ENCODE data around the gene UCN2. TPM values are rescaled to one million over a fixed set of nuclear protein-coding genes. Genes with fewer than 3 reads are reported as not detected.

Gene UCN2
- 0.42 and 0.68 TPM in 2 replicates for total RNA-seq (2021)
- long read RNA-seq: 0 reads

GRCh38 chr3:48563382-48563918 lies at the start of gene UCN2:
TSS of gene UCN2 (minus strand) at chr3:48563781. CDS start at chr3:48563124, 657 bp downstream.
- H2BK12ac ChIP-seq (ENCODE audit: insufficient read length, low read depth, low read length): no peak within 1 kb of the TSS
- no peaks in the 10 kb centered on the region for H3K23me2 ChIP-seq (ENCODE audit: insufficient read length, low read depth, low read length, poor library complexity, severe bottlenecking)
- no peak for TF ChIP-seq CTCF (conservative IDR thresholded peaks at IDR 0.05)
- no peak within 1 kb of the TSS for H2BK20ac ChIP-seq (ENCODE audit: low read depth, low read length, poor library complexity, severe bottlenecking)
- no peaks in the 10 kb centered on the region for H3K79me1 ChIP-seq (ENCODE audit: insufficient read depth, low read depth, low read length, poor library complexity, severe bottlenecking)
- no peak within 1 kb of the TSS for H2BK120ac ChIP-seq (ENCODE audit: low read depth, low read length, poor library complexity, severe bottlenecking)
- H4K20me1 ChIP-seq (ENCODE audit: control insufficient read depth, insufficient read depth, insufficient read length): no peaks in the 10 kb centered on the region
- H4K5ac ChIP-seq (ENCODE audit: insufficient read length, low read depth, low read length): no peak within 1 kb of the TSS
- H3K18ac ChIP-seq (ENCODE audit: insufficient read length, low read depth, low read length): no peak within 1 kb of the TSS
- no peak within 1 kb of the TSS for H4K8ac ChIP-seq (replicated peaks; ENCODE audit: insufficient read length, low read depth, low read length)
- no peaks in the 10 kb centered on the region for H3K9me3 ChIP-seq (ENCODE audit: control insufficient read depth, low read depth, low read length)
- no peak within 1 kb of the TSS for H2BK5ac ChIP-seq (ENCODE audit: insufficient read length, low read length)
- no peak for DNase-seq
- H3K23ac ChIP-seq (ENCODE audit: insufficient read length, low read depth, low read length): no peak within 1 kb of the TSS
- peaks cover 6% of the 10 kb centered on the region; the same call in 1 of the 2 replicates for H3K4me1 ChIP-seq (ENCODE audit: insufficient read depth, low read length)
- H3K4ac ChIP-seq (ENCODE audit: low read depth, low read length): no peak within 1 kb of the TSS
- no peaks in the 10 kb centered on the region for H3K27me3 ChIP-seq (ENCODE audit: insufficient read depth, low read length)
- H3K79me2 ChIP-seq (ENCODE audit: insufficient read depth, low read length): no peaks in the 10 kb centered on the region
- no peak within 1 kb of the TSS for H4K91ac ChIP-seq (ENCODE audit: insufficient read length, low read depth, low read length)
- H3K4me1 Mint-ChIP-seq: peaks cover 37 to 48% of the 10 kb centered on the region in 2 experiments
- H3K27ac ChIP-seq (ENCODE audit: insufficient read length, low read depth, low read length): no peak within 1 kb of the TSS
- no peak within 1 kb of the TSS for H3K9ac ChIP-seq (ENCODE audit: extremely low read depth, insufficient read length, low read length)
- WGBS (ENCODE audit: extremely low coverage, insufficient read length, low lambda C conversion rate): no CpG with 5 or more reads among the region's 6 CpGs
- no peak within 1 kb of the TSS for H3T11ph ChIP-seq (ENCODE audit: low read length)
- H2BK15ac ChIP-seq (ENCODE audit: low read depth, low read length): no peak within 1 kb of the TSS
- no peak within 1 kb of the TSS for H3K14ac ChIP-seq (ENCODE audit: insufficient read depth, low read length)
- no peak within 1 kb of the TSS; a peak in 1 of 5 replicates for H3K4me3 Mint-ChIP-seq
- no peak within 1 kb of the TSS for H2AFZ ChIP-seq (ENCODE audit: low read length)
- no peak within 1 kb of the TSS for H2AK5ac ChIP-seq (ENCODE audit: insufficient read length, low read length)
- H3K9me3 Mint-ChIP-seq: no peaks in the 10 kb centered on the region; a peak in 1 of 5 replicates
- H3K36me3 Mint-ChIP-seq (ENCODE audit: insufficient read depth in 1 of 3, low read depth in 3 of 3): peaks cover 0 to 13% (median 0%) of the 10 kb centered on the region in 3 experiments; a peak in 3 of 7 replicates
- H3K27ac Mint-ChIP-seq: peak within 1 kb of the TSS; percentile 25 to 76 (median 69); a peak in 6 of 7 replicates
- no peak within 1 kb of the TSS for H3K56ac ChIP-seq (ENCODE audit: insufficient read length, low read depth, low read length)
- H3K27me3 Mint-ChIP-seq (ENCODE audit: low read depth): peaks cover 2% of the 10 kb centered on the region; the same call in 1 of the 2 replicates
- H3K4me2 ChIP-seq (ENCODE audit: insufficient read depth, insufficient read length, low read length): no peak within 1 kb of the TSS
